MCF 10A (cell line): ENCODE data around the gene PGLYRP2. TPM values are rescaled to one million over a fixed set of nuclear protein-coding genes. Genes with fewer than 3 reads are reported as not detected.

ENCODE experiments used
- BruUV-seq: library from RNA; stranded (reverse); fragments of 400-500 nt; replicated peaks from 2 replicates; lab custom pipeline; 2021; lab: Mats Ljungman, UMichigan
- CTCF ChIA-PET: fragments of 300-600 bp; sonication (Branson Sonifier 250); formaldehyde crosslinking; extraction: SDS; loops from one replicate; lab custom pipeline; 2021; ENCODE audit warnings: antibody characterized with exemption, inconsistent platforms; lab: Yijun Ruan, JAX
- POLR2A ChIA-PET: fragments of 300-600, 350-650 bp; sonication (Branson Sonifier 250); formaldehyde crosslinking; extraction: SDS; loops from one replicate; lab custom pipeline; 2020; ENCODE audit warnings: antibody characterized with exemption, inconsistent platforms; lab: Yijun Ruan, JAX
- DNase-seq: peaks from one replicate; pipeline ENCODE4 v3.0.0-alpha.2; 2018; ENCODE audit not compliant: unreplicated experiment
- H3K27ac Mint-ChIP-seq: one replicate; pipeline ENCODE4 v1.8.0; 2022; ENCODE audit warnings: mild to moderate bottlenecking, low read depth, mixed read lengths; ENCODE audit not compliant: unreplicated experiment
- H3K27me3 Mint-ChIP-seq: one replicate; pipeline ENCODE4 v1.8.0; 2022; ENCODE audit warnings: mixed read lengths; ENCODE audit not compliant: insufficient read depth, unreplicated experiment
- H3K36me3 Mint-ChIP-seq: one replicate; pipeline ENCODE4 v1.8.0; 2022; ENCODE audit warnings: mild to moderate bottlenecking, moderate library complexity, mixed read lengths; ENCODE audit not compliant: insufficient read depth, unreplicated experiment
- H3K4me1 Mint-ChIP-seq: one replicate; pipeline ENCODE4 v1.8.0; 2022; ENCODE audit warnings: mixed read lengths; ENCODE audit not compliant: insufficient read depth, unreplicated experiment
- H3K4me3 Mint-ChIP-seq: one replicate; pipeline ENCODE4 v1.8.0; 2022; ENCODE audit warnings: mild to moderate bottlenecking, moderate library complexity, mixed read lengths; ENCODE audit not compliant: unreplicated experiment
- H3K9me3 Mint-ChIP-seq: one replicate; pipeline ENCODE4 v1.8.0; 2022; ENCODE audit warnings: mixed read lengths; ENCODE audit not compliant: unreplicated experiment
- CTCF ChIP-seq: fragments of 200-600 bp; IDR thresholded peaks from one replicate; pipeline ENCODE4 v1.8.0; 2022; ENCODE audit warnings: antibody characterized with exemption, mild to moderate bottlenecking; ENCODE audit not compliant: unreplicated experiment
- intact Hi-C: fragments of 100-400 bp; cut with micrococcal nuclease; formaldehyde crosslinking; loops from 2 replicates; pipeline ENCODE4 v1.14.1; 2022
- total RNA-seq: library from RNA; stranded (reverse); gene quantifications from 2 replicates; pipeline ENCODE4 v1.2.3, GENCODE V29; 2022

Gene PGLYRP2
- total RNA-seq, 1 experiment from 2014 or later = not detected

GRCh38 chr19:15436012-15436825 is 43.1 kb downstream of the PGLYRP2 start:
- Mint-ChIP-seq H3K27me3 (no peaks in the 10 kb centered on the region), H3K4me3 (no peak overlapping the region)
- POLR2A ChIA-PET = interaction anchor here (0.6 to 2.0 kb wide), 2 partner anchors 57 to 1104 kb away, joined by 4 to 7 read pairs; partner anchors contain the start of gene AKAP8

GRCh38 chr19:15433519-15434069 is 45.7 kb downstream of the PGLYRP2 start:
- peak overlapping the region; percentile 95 for H3K4me3 Mint-ChIP-seq
- POLR2A ChIA-PET = interaction anchor here (0.8 to 5.8 kb wide), 5 partner anchors 14 to 77 kb away, joined by 3 to 80 read pairs (median 4); partner anchors contain the start of genes AKAP8 and AKAP8L
- peaks cover 20% of the 10 kb centered on the region for H3K4me1 Mint-ChIP-seq
- TF ChIP-seq CTCF = no peak
- no peak for DNase-seq
- no peaks in the 10 kb centered on the region for H3K9me3 Mint-ChIP-seq
- intact Hi-C loops = no loop called here
- no peaks in the 10 kb centered on the region for H3K27me3 Mint-ChIP-seq
- peak overlapping the region; percentile 81 for H3K27ac Mint-ChIP-seq
- BruUV-seq = no TSS peak
- H3K36me3 Mint-ChIP-seq = no peaks in the 10 kb centered on the region
- CTCF ChIA-PET = interaction anchor here (0.6 to 1.1 kb wide), 3 partner anchors 11 to 342 kb away, joined by 3 to 4 read pairs (median 3); no protein-coding TSS in a partner anchor

More at GRCh38 chr19:15436012-15436825, 43.1 kb downstream of the PGLYRP2 start:
- Mint-ChIP-seq H3K27ac (no peak overlapping the region), H3K36me3 (no peaks in the 10 kb centered on the region), H3K9me3 (no peaks in the 10 kb centered on the region), H3K4me1 (peaks cover 12% of the 10 kb centered on the region)
- intact Hi-C loops = no loop called here
- no peak for TF ChIP-seq CTCF
- CTCF ChIA-PET = no interaction called here
- no peak for DNase-seq
- no TSS peak for BruUV-seq

- Mint-ChIP-seq H3K27me3 (no peaks in the 10 kb centered on the region), H3K36me3 (peaks cover 5% of the 10 kb centered on the region), H3K4me1 (peaks cover 20% of the 10 kb centered on the region), H3K9me3 (no peaks in the 10 kb centered on the region), H3K4me3 (peak overlapping the region; percentile 95), H3K27ac (peak overlapping the region; percentile 81)
- CTCF ChIA-PET = interaction anchor here (1.1 kb wide), 1 partner anchor 12 kb away, joined by 3 read pairs; no protein-coding TSS in a partner anchor
- intact Hi-C loops = no loop called here
- POLR2A ChIA-PET = interaction anchor here (0.5 to 5.8 kb wide), 9 partner anchors 13 to 1391 kb away, joined by 3 to 80 read pairs (median 3); partner anchors contain the start of genes AKAP8, AKAP8L and FAM32A
- peak; percentile 85 for DNase-seq
- no TSS peak for BruUV-seq
- no peak for TF ChIP-seq CTCF
Observed at GRCh38 chr19:15432629-15433518, 46.4 kb downstream of the PGLYRP2 start.
